Transverse colon (tissue), 1 donor: Measurements from ENCODE around the gene CEACAM16.

Experiments
- EP300 ChIP-seq: sonication (generic); formaldehyde crosslinking; IDR thresholded peaks from one replicate; pipeline ENCODE4 v1.6.1; 2017; ENCODE audit warnings: antibody characterized with exemption, low read depth
- POLR2A ChIP-seq: fragments of 450-650 bp; IDR thresholded peaks from one replicate; pipeline ENCODE4 v1.6.1; 2016; ENCODE audit warnings: antibody characterized with exemption, mild to moderate bottlenecking, moderate library complexity

GRCh38 chr19:44702551-44703176 is 3.7 kb downstream of the CEACAM16 start:
- no peak for TF ChIP-seq EP300
- TF ChIP-seq POLR2A = no peak
